Lung microvascular endothelial cell (primary cell): ENCODE data around the gene CRIP1. TPM values are rescaled to one million over a fixed set of nuclear protein-coding genes. Genes with fewer than 3 reads are reported as not detected.

Source experiments
- DNase-seq, 2 donors: peaks; one replicate each; pipeline versions ENCODE4 v3.0.0 to v3.0.0-alpha.2; 2010; ENCODE audit warnings: low read depth in 2 of 2
- total RNA-seq: library from RNA; depleted of rRNA; stranded (reverse); fragments of >200 nt; gene quantifications from 2 replicates; pipeline ENCODE4 v1.2.1, GENCODE V29; 2014

CRIP1 gene
- total RNA-seq, 1 donor from 2014 or later, result not detected

DNA sequence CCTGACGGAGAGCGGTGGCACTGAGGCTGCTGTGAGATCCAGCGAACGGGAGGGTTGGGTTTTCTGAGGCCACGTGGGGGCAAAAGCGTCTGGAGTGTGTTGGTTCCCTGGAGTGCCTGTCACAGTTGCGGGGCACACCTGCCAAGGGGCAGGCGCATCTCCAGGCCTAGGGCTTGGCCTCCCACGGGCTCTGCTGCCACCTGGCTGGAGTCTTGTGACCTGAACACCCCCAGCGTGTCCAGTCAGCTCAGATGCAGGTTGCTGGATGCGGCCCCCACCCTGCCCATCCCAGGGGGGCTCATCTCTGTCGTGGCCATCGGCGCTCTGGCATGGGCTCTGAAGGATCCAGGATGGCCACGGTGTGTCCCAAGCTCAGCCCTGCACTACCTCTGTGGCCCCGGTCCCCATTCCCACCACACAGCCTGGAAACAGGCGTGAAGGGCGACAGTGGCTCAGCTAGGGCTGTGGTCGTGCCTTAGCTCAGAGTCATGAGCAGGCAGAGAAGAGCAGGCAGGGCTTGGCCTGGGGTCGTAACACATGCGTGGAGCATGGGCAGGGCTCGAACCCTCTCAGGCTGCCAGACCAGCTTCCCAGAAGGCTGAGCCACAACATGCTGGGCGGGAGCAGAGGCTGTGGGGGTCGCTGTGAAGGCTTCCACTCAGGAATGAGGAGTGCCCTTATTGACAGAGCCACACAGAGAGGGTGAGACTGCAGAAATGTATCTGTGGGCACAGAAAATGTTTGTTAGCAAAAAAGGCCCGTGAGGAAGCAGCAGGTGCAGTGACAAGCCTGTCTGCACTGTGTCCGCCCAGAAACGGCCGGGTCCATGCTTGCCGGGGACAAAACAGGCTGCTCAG lies 35.6 kb upstream of the CRIP1 start:
- no peak for DNase-seq

DNA sequence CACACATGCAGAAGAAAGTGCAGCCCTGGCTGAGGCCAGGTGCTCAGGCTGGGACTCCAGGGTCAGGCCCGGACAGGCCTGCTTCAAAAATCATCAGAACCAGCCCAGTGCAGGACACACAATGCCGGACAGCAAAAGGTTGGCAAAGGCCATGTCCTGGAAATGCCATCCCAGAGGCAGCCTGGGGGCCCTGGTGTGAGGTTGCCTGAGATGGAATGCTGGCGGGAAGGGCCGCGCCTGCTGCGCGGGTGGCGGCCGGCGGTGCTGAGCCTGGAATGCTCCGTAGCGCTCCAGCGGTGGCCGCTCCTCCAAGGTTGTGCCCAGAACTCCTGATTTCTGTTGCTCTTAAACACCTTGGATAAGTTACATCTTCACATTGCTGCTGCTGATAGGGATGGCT lies 33.7 kb upstream of the CRIP1 start:
- DNase-seq, result no peak

DNA sequence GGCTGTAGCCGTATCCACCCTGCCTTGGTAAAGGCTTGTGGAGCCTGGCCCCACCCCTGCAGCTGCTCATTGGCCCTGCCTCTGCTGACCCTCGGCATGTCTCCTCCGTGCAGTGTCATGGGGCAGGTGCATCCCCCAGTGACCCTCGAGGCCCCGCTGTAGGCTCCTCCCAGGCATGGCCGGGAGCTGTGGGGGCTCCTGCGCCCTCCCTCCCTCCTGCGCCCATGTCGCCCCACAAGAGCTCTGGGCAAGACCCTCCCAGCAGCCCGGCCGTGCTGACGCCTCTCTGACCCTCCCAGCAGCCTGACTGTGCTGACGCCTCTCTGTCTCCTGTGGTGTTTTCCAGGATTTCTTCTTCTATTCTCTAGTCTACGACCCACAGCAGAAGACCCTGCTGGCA lies 32.8 kb upstream of the CRIP1 start:
- DNase-seq, result no peak

DNA sequence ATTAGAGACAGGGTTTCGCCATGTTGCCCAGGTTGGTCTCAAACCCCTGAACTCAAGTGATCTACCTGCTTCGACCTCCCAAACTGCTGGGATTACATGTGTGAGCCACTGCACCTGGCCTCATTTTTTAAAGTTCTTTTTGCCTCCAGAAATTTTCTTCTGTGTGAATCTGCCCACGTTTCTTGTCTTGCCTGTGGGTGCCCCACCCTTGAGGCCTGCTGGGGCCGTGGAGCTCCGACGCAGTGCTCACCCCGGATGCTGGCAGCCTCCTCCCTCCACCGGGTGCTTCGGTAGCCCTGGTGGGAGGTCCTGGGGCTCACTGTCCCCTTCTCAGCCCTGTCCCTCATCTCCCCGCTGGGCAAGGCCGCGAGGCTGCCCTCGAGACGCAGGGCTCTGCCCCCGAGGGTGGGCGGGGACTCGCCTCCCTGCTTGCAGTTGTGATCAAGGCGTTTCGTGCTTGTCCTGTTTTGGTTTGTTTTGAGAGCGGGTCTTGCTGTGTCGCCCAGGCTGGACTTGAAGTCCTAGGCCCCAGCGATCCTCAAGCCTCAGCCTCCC lies 31.5 kb upstream of the CRIP1 start:
- DNase-seq, result no peak

DNA sequence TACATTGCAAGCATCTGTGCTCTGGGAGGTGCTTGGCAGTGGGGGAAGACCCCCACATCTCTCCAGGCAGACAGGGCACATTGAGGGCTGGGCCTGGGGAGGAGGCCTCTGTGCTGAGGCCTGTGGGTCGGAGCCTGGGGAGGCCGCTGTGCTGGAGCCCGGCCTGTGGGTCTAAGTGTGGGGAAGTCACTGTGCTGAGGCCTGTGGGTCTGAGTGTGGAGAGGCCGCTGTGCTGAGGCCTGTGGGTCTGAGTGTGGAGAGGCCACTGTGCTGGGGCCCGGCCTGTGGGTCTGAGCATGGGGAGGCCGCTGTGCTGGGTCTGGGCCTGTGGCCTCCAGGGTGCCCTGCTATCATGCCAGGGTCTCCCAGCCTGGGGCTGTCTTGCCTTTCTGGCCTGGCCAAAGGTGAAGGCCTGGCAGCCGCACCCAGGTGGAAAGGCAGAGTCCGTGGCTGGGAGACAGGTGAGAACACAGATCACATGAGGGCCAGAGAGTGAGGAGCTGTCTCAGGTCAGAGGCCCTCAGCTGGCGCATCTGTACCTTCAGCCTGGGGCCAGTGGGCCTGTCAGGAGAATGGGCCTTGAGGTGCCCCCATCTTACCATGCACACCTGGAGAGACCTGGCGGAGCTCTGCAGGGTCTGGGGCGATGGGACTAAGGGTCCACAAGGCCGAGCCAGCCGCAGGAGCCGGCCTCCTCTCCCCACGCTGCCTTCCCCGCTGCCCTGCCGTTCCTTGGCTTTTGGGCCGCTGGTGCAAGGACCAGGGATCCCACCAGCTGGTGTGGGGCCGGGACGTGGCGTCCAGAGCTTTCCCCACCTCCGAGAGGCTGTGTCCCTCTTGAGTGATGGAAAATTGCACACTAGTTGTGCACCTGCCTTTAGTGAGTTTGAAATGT lies 30.7 kb upstream of the CRIP1 start:
- DNase-seq, result no peak

DNA sequence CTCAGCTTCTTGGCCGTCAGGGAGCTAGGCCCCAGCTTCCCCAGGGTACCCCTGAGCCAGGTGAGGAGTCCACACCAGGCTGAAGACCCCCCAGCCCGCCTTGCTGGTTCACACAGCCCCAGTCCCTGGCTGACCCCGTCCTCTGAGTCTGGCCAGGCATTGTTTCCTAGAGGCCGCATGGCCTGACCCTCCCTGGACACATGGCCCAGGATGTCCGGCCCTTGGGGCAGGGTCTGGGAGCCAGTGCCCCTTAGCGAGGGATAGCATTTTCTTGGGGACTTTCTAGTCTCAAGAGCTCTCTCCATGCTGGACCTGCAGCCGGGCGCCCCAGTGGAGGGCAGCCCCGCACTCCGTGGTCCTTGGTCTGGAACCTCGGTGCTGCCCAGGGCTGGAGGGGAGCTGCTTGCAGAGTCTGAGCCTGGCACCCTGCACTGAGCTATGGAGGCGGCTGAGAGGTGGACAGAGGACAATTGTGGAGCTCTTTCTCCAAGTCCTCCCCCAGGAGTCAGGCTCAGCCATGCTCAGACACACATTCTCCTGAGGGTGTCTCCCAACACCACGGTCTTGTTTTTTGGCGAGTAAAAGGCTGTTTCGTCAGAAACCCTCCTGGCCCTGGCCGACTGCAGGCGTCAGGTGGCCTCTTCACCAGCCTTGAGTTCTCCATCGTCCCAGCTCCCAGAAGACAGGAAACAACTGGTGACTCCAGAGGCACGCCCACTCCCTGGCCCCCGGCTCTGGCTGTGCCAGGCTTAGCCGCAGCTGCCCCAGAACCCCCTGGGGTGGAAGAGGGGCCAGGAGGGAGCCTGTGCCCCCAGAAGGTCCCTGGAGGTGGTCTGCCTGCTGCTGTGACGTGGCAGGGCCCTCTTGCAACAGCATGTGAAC lies 29.7 kb upstream of the CRIP1 start:
- no peak for DNase-seq

DNA sequence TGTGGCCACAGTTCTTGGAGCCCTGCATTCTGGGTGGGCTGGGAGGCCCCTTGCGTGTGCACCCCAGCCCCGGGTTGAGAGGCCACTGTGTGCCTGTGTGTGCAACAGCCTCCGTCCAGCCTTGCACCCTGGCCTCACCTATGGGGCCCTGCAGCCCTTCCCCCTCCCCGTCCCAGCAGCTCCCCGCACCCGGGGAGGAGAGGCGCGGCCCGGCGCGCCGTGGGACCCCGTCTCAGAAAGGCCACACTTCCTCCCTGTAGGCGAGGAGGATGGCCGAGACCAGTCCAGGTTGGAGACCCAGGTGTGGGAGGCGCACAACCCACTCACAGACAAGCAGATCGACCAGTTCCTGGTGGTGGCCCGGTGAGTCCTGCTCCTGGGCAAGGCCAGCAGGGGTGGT lies 28.7 kb upstream of the CRIP1 start:
- no peak for DNase-seq

DNA sequence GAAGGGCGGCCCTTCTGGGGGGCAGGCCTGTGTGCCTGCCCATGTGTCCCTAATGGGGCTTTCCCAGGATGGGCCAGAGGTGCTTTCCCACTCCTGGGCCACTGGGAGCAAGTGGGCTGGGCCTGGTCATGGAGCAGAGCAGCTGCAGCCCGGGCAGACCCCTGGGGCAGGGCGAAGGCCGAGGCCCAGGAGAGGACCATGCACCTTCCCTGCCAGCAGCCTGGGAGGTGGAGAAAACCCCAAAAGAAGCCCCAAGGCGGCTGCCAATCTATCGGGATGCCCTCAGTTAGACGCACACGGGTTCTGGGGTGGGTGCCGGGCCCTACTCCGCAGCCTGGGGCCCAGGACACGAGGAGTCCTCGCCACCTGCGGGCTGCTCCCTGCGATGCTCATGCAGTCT lies 28.1 kb upstream of the CRIP1 start:
- DNase-seq, result no peak

DNA sequence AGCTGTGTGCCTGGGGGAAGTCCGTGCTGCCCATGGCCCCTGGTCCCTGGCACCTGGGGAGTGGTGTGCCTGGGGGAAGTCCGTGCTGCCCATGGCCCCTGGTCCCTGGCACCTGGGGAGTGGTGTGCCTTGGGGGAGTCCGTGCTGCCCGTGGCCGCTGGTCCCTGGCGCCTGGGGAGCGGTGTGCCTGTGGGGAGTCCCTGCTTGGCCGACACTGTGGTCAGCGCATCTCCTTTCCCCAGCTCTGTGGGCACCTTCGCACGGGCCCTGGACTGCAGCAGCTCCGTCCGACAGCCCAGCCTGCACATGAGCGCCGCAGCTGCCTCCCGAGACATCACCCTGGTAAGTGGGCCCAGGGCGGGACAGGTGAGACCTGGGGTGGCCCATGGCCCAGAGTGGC lies 26.6 kb upstream of the CRIP1 start:
- no peak for DNase-seq

DNA sequence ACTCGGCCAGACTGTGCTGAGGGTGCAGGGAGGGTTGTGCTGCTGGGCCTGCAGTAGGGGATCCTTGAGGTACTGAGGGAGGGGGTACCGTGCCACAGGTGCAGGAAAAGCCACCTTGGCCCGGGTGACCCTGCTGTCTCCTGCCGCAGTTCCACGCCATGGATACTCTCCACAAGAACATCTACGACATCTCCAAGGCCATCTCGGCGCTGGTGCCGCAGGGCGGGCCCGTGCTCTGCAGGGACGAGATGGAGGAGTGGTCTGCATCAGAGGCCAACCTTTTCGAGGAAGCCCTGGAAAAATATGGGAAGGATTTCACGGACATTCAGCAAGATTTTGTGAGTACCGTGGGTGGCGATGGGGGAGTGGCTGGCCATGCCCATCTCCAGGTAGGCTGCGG lies 26.1 kb upstream of the CRIP1 start:
- DNase-seq, result no peak

DNA sequence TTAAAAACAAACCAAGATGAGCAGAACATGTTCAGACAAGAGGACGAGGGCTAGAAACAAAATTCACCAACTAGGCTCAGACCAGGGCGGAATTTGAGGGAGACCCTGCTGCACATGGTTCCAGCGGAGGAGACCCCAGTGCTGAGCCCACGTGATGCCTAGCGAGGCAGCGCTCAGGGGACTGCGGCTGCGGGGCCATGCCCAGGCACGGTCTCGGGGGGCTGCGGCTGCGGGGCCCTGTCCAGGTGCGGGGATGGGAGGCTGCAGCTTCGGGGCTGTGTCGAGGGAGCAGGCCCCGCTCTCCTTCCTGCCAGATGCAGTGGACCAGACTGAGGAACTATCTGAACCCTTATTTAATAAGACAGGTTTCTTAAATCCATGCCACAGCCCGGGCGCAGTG lies 24.8 kb upstream of the CRIP1 start:
- DNase-seq, result no peak

DNA sequence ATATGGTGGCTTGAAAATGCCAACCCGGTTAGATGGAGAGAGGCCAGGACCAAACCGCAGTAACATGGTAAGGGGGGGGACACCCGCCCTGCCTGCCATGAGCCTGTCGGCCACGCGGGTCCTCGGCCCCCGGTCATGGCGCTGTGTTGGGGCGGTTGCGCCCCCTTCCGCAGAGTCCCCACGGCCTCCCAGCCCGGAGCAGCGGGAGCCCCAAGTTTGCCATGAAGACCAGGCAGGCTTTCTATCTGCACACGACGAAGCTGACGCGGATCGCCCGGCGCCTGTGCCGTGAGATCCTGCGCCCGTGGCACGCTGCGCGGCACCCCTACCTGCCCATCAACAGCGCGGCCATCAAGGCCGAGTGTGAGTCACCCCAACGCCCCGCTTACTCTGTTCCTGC lies 22.2 kb upstream of the CRIP1 start:
- no peak for DNase-seq

DNA sequence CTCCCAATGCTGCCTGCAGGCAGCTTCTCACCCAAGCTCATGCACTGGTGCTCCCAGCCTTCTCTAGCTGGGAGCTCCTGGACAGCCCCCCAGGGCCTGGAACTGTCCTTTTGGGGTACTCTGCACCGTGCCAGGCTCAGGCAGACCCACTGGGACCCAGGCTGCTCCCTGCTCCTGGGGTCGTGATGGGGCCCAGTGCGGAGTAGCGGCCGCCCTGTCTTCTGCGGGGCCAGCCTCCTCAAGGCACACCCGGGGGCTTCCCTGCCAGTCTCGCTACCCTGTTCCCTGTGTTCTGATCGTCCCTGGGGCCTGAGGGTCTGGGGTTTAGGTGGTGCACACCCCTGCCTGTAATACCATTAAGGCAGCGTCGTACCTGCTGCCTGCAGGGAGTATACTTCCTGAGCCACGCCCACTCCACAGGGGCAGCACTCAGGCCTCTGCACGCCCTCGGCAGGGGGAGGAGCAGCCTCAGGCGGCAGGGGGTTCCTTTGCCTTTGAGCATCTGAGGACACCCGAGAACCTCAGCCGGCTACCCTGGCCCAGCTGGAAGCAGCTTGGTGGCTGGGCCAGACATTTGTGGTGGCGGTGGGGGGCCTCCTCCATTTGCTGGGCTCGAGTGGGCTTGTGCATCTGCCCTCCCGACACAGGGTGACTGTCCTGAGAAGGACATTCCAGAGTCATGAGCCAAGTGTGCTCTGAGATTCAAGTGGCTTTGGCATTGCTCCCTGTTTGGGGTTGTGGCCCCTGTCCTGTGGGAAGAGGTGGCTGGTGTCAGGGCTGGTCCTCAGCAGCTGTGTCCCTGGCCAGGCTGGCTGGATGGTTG lies 21.3 kb upstream of the CRIP1 start:
- DNase-seq, result no peak

DNA sequence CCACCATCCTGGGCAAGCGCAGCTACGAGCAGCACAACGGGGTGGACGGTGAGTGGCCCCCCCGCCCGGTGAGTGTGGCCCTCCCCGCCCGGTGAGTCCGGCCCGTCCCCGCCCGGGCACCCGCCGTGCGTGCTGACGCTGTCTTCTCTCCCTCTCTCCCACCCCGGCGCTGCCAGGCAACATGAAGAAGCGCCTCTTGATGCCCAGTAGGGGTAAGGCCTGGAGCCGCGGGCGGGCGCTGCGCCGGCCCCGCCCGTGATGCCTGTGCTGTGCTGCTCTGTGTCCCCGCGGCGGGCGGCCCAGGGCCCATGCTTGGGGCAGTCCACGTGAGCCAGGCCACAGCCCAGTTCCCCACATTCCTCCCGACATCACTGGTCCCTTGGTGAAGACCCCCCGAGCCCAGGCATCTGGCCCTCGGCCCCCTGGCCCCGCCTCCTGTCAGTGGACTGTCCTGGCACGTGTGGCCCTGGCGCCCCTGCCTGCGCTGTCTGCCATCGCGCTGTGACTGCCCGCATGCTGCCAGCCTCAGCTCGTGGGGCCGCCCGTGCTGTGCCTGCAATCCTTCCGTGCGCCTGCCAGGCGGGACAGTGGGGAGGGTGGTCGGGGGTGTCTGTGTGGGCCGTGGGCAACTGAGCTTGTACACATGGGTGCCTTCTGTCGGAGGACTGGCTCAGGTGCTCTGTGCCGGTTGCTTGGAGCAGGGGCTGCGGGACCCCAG lies 20.0 kb upstream of the CRIP1 start:
- DNase-seq, result no peak

DNA sequence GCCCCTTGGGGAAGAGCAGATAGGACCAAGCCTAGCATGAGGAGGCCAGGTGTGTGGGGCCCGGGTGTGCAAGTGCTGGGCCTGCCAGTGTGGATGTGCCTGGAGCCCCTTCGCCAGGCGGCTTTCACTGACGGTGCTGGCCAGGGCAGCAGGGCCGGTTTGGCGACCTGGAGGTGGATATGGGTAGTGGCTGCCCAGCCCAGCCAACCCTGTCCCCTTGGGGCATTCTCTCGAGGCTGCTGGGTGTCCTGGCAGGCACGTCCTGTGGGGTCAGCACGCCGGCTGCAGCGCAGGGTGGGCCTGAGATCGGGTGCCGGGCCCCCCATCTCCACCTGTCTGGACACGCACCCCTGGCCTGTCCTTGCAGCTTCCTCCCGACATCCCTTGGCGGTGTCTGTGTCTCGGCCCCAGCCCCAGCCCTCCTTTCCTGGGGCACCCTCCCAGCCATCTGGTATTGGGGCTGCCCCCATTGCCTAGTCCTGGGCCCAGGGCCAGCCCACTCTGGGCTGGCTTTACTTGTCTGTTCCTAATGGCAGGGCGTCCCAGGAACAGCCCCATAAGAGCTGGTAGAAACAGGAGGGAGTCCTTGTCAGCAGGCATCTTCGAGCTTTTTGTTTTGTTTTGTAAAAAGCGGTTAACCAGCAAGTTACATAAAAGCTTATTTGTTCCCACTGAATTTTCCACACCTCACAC lies 19.3 kb upstream of the CRIP1 start:
- DNase-seq, result no peak

DNA sequence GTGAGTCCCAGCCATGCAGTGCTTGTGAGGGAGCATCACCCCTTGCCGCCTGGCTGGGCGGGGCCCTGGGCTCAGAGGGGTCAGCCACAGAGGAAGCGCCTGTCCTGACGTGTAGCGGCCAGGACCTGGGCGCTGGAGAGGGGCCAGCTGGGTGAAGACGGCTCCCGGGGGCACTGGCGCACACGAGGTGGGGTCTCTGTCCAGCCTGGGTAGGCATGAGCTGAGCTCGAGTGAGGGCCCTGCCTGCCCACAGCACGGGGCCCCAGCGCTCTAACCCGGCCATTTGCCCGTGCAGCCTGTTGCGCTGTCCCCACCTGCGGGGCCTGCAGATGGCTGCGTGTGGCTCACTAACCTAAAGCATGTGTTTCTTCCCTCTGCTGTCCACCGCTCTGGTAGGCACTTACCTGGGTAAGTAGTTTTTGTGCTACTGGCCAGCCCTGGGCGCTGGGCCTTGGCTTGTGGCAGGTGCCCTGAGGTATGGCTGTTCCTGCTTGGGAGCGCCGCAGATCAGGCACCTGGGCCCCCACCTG lies 18.7 kb upstream of the CRIP1 start:
- DNase-seq, result no peak

DNA sequence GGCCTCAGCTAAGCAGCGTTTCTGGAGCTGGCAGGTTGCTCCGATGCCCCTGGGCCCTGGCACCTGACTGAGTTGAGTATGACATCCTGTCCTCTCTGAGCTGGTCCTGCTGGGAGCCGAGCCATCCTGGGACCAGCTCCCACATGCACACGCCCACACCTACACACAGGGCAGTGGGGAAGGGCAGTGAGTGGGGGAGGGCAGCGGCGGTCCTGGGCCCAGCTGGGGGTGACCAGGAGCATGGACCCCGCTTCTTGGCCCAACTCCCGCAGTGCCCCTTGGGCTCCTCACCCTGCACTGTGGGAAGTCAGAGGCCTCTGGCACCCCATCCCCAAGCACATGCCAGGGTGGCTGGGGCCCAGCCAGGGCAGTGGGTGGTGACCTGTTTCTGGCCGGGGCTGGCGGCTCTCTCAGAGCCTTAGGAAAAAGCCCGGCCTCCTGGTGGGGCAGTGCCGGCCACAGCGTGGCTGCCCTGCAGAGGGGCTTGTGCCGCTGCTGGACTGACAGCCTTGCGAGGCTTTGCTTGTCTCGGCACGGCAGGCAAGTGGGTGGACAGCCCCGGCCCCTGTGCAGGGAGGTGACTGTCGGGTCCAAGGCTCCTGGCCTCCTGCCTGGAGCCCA lies 18.0 kb upstream of the CRIP1 start:
- no peak for DNase-seq
